ENCODE results near the gene NECAB2.

DNA sequence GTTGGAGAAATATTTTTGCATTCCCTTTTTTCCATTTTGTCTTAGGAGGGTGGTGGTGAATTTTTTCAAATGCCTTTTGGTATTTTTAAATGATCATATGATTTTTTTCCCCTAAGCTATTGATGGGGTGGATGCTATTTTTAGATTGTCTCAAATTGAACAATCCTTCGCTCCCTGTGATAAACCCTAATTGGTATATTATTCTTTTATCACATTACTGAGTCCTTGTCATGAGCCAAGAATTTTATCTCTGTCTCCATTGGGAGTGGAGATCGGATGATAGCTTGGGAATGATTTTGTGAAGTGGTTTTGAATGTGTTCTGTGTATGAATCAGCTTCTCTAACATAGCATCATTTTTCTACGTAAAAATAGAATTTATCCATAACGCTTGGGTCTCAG lies 15.4 kb downstream of the NECAB2 start:
- TF ChIP-seq, protein P1, sequence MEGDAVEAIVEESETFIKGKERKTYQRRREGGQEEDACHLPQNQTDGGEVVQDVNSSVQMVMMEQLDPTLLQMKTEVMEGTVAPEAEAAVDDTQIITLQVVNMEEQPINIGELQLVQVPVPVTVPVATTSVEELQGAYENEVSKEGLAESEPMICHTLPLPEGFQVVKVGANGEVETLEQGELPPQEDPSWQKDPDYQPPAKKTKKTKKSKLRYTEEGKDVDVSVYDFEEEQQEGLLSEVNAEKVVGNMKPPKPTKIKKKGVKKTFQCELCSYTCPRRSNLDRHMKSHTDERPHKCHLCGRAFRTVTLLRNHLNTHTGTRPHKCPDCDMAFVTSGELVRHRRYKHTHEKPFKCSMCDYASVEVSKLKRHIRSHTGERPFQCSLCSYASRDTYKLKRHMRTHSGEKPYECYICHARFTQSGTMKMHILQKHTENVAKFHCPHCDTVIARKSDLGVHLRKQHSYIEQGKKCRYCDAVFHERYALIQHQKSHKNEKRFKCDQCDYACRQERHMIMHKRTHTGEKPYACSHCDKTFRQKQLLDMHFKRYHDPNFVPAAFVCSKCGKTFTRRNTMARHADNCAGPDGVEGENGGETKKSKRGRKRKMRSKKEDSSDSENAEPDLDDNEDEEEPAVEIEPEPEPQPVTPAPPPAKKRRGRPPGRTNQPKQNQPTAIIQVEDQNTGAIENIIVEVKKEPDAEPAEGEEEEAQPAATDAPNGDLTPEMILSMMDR (IDR thresholded peaks at IDR 0.05): no peak
- no peak for TF ChIP-seq EZH2 (IDR thresholded peaks at IDR 0.05)
- TF ChIP-seq EZH2phosphoT487 (IDR thresholded peaks at IDR 0.05): no peak

Data from neural progenitor cell (in vitro differentiated cells).